GM12801 (cell line): ENCODE results near the gene IFI35.

Source experiments
- TF ChIP-seq, protein P1 (sequence below): IDR thresholded peaks from one replicate; pipeline ENCODE4 v1.5.1; 2011; ENCODE audit warnings: control low read depth; ENCODE audit not compliant: insufficient read length; ENCODE audit errors: extremely low read depth

IFI35 gene

GRCh38 chr17:42979511-42980273 lies 26.9 kb upstream of the IFI35 start, which contains the start of gene PTGES3L:
PTGES3L (minus strand) TSS chr17:42980080; CDS start chr17:42980053, 27 bp downstream.
- TF ChIP-seq, protein P1, sequence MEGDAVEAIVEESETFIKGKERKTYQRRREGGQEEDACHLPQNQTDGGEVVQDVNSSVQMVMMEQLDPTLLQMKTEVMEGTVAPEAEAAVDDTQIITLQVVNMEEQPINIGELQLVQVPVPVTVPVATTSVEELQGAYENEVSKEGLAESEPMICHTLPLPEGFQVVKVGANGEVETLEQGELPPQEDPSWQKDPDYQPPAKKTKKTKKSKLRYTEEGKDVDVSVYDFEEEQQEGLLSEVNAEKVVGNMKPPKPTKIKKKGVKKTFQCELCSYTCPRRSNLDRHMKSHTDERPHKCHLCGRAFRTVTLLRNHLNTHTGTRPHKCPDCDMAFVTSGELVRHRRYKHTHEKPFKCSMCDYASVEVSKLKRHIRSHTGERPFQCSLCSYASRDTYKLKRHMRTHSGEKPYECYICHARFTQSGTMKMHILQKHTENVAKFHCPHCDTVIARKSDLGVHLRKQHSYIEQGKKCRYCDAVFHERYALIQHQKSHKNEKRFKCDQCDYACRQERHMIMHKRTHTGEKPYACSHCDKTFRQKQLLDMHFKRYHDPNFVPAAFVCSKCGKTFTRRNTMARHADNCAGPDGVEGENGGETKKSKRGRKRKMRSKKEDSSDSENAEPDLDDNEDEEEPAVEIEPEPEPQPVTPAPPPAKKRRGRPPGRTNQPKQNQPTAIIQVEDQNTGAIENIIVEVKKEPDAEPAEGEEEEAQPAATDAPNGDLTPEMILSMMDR = no peak

DNA sequence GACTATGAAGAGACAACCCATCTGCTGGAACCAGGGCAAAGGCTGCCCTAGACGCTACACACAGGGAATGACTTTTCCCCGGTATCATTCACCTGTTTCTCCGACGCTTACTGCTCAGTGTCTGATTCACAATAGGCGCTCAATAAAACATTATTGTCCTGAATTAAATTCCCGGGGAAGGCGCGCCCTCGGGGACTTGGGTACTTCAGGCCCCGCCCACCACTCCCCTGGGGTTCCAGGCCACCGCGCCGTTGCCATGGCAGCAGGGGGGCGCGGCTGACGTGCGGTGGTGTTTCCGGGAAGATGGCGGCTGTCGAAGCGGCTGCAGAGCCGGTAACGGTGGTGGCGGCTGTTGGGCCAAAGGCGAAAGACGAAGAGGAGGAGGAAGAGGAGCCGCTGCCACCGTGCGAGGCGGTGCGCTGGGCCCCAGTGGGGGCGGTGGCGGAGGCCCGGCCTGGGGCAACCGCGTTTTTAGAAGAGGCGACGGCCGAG lies 26.3 kb upstream of the IFI35 start, which contains the start of gene RUNDC1:
Gene RUNDC1, plus strand, starts transcription at position 292 of the 492 bp plus-strand sequence. Its CDS starts 12 bp downstream, at position 304.
- TF ChIP-seq, protein P1 = no peak

- TF ChIP-seq, protein P1 = no peak
Measured at GRCh38 chr17:42980766-42981397, 25.7 kb upstream of the IFI35 start.

- TF ChIP-seq, protein P1 = no peak
Measured at GRCh38 chr17:42982266-42982665, 24.3 kb upstream of the IFI35 start.

GRCh38 chr17:42985225-42985624 lies 21.4 kb upstream of the IFI35 start:
- TF ChIP-seq, protein P1 = no peak

GRCh38 chr17:42989141-42989540 lies 17.4 kb upstream of the IFI35 start:
- TF ChIP-seq, protein P1 = no peak
